Stimulated activated CD4-positive, alpha-beta T cell treated with anti-CD3 and anti-CD28 coated beads, Interleukin-1b, Interleukin-23, amount 100 ng/mL, for 1 hour (primary cell): ENCODE measurements around the gene PLSCR1.
"Not testable (repeated sequence)": the region's sequence is repeated elsewhere in the genome, so short reads cannot be mapped to it uniquely, and the experiment has no call there.

Experiments
- DNase-seq, 2 donors: peaks; one replicate each; pipeline ENCODE4 v3.0.0-alpha.2; 2020; ENCODE audit warnings: low read depth in 2 of 2

Gene PLSCR1

DNA sequence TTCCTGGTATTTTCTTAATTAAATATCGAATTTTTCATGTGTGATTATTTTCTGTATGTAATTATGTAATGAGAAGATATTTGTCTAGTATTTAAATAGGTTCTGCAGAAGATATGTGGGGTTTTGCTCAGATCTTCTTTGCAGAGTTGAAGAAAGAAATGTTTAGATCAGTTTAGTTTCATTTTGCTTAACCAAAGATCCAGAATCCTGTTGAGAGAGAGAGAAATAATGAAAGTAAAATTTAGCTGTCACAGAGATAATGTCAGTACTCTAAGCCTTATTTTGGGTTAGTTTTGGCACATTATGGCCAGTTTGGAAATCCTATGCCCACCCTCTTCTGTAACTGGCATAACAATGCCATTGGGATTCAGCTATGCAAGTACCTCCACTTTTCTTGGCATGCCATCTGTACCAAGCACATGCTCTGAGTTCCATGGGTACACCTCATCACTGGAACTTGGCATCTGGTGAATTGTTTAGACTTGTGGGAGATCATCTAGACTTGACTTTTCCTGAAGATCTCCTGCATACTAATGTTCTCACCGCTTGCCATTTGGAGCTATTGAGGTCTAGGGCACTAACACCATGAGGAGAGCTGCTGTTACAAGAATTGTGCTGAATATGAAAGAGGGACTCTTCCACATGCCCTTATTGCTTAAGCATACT lies 30.9 kb downstream of the PLSCR1 start:
- DNase-seq: no peak

- DNase-seq: no peak
These were observed 32.8 kb downstream of the PLSCR1 start for GRCh38 chr3:146511402-146512134.

DNA sequence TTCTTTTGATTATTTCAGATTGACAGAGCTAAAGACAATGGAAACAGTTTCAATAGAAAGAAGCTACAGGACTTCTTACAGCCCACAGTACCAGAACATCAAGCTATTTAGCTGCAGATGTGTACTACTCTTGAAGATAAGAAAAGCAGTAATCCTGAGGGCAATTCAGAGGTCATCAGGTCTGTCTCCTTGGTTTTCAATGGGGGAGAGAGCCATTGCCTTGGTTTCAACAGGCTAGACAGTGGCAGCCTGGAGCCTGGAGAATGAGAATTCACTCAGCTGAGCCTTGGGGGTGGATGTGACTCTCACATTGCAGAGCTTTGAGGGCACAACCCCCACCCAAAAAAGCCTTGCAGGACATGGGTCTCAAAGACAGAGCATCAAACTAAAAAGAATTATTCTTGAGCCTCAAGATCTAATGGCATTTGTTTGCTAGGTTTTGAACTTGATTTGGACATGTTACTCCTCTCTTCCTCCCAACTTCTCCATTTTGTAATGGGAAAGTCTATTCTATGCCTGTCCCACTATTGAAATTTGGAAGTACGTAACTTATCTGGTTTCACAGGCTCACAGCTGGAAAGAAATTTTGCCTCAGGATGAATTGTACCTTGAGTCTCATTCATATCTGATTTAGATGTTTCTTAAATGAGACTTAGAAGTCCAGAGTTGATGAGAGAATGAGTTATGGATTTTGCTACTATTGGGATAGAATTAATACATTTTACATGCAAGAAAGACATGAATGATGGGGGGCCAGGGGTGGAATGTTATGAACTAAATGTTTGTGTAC lies 36.9 kb downstream of the PLSCR1 start:
- DNase-seq: no peak

DNA sequence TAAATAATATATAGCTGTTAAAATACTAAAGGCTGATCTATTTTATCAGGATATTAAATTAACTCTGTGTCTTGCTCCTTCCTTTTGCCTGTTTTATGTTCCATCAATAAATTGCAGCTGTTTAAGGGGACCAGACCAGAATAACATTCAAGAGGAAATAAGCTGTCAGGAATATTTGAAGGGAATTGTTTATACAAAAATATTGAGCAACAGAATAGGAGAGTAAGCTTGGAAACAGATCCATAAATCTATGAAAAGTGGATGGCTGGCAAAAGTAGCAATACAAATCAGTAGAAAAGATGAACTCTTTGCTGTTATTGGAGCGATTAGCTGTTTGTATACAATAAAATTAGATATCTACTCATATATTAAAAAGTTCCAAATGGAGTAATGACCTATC lies 38.9 kb downstream of the PLSCR1 start:
- no peak for DNase-seq

GRCh38 chr3:146504498-146505197 lies 39.8 kb downstream of the PLSCR1 start:
- DNase-seq: no peak

- no peak for DNase-seq
These were observed 40.8 kb downstream of the PLSCR1 start for GRCh38 chr3:146503461-146504202.

- DNase-seq: no peak
These were observed 41.4 kb downstream of the PLSCR1 start for GRCh38 chr3:146502887-146503460.

- DNase-seq: no peak
These were observed 42.7 kb downstream of the PLSCR1 start for GRCh38 chr3:146501752-146502151.

- no peak for DNase-seq
These were observed 44.7 kb downstream of the PLSCR1 start for GRCh38 chr3:146499701-146500100.

DNA sequence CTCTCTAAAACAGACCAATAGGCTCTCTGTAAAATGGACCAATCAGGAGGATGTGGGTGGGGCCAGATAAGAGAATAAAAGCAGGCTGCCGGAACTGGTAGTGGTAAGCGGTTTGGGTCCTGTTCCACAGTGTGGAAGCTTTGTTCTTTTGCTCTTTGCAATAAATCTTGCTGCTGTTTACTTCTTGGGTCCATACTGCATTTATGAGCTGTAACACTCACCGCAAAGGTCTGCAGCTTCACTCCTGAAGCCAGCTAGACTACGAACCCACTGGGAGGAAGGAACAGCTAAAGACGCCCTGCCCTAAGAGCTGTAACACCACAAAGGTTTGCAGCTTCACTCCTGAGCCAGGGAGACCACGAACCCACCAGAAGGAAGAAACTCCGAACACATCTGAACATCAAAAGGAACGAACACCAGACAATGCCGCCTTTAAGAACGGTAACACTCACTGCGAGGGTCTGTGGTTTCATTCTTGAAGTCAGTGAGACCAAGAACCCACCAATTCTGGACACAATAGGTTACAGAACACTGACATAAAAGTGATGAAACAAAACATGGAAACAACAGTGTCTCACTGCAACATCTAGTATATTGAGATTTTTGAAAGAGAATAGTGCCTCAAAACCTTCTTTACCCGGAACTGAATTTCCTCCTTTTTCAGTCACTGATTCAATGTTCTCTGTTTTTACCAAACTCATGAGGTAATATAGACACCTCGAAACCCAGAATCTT lies 46.2 kb downstream of the PLSCR1 start:
- no peak for DNase-seq

- not testable (repeated sequence) for DNase-seq
These were observed 47.1 kb downstream of the PLSCR1 start for GRCh38 chr3:146497145-146497843.

- DNase-seq: no peak
These were observed 47.7 kb downstream of the PLSCR1 start for GRCh38 chr3:146496726-146497125.

DNA sequence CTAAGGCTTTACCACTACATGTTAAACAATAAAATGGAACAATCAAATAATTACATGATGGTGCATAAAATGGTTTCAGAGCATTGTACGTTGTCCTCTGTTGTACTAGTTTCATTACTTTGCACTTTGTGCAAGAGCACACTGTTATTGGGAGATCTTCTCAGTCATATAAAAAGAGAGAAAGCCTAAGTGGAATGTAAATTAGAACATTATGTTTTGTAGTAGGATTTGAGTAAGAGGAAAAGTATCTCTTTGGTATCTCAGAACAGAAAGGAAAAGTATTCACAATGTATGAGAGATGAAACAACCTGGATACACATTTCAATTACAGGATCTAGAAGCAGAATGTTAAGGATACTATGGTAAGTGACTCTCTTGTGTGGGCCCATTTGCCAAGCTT lies 48.2 kb downstream of the PLSCR1 start:
- DNase-seq: no peak

GRCh38 chr3:146493761-146494160 lies 50.6 kb downstream of the PLSCR1 start:
- no peak for DNase-seq

- no peak for DNase-seq
These were observed 51.2 kb downstream of the PLSCR1 start for GRCh38 chr3:146493221-146493620.

DNA sequence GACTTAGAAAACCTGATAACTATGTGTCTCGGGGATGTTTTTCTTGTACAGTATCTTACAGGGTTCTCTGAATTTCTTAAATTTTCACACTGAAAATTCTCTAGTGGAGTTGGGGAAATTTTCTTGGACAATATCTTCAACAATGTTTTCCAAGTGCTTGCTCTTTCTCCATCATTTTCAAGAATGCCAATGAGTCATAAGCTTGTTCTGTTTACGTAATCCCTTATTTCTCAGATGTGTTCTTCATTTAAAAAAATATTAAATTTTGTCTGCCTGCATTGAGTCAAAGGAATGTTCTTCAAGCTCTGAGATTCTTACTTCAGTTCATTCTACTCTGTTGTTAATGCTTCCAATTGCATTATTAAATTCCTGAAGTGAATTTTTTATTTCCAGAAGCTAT lies 53.1 kb downstream of the PLSCR1 start:
- no peak for DNase-seq

DNA sequence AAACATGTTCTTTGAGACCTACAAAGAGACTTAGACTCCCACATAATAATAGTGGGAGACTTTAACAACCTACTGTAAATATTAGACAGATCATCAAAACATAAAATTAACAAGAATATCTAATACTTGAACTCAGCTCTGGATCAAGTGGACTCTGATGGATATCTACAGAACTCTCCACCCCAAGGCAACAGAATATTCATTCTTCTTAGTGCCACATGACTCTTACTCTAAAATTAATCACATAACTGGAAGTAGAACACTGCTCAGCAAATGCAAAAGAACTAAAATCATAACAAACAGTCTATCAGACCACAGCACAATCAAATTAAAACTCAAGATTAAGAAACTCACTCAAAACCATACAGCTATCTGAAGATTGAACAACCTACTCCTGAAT lies 59.1 kb downstream of the PLSCR1 start:
- DNase-seq: no peak

- no peak for DNase-seq
These were observed 68.2 kb downstream of the PLSCR1 start for GRCh38 chr3:146476094-146476740.

- not testable (repeated sequence) for DNase-seq
These were observed 69.4 kb downstream of the PLSCR1 start for GRCh38 chr3:146474976-146475375.
